Activated T-cell treated with anti-CD3 and anti-CD28 coated beads for 4 hours (primary cell): ENCODE measurements around the gene TMEM95.

Experiments
- DNase-seq: peaks from one replicate; pipeline ENCODE4 v3.0.0-alpha.2; 2020

Gene TMEM95

GRCh38 chr17:7380855-7381683 is 26.1 kb downstream of the TMEM95 start, which contains the start of gene TNK1:
TNK1 (plus strand) TSS chr17:7381089; CDS start chr17:7382927, 1,838 bp downstream.
- no peak for DNase-seq

- DNase-seq, result no peak
Measured at GRCh38 chr17:7382901-7383300, 27.9 kb downstream of the TMEM95 start.

- no peak for DNase-seq
Measured at GRCh38 chr17:7383371-7383741, 28.4 kb downstream of the TMEM95 start.

GRCh38 chr17:7383742-7384488 is 29.0 kb downstream of the TMEM95 start:
- peak; percentile 64 for DNase-seq

- DNase-seq, result no peak
Measured at GRCh38 chr17:7384489-7385081, 29.6 kb downstream of the TMEM95 start.

GRCh38 chr17:7388856-7389255 is 33.9 kb downstream of the TMEM95 start:
- DNase-seq, result no peak

- no peak for DNase-seq
Measured at GRCh38 chr17:7389924-7390910, 35.3 kb downstream of the TMEM95 start.

GRCh38 chr17:7391307-7391706 is 36.4 kb downstream of the TMEM95 start:
- DNase-seq, result no peak

- DNase-seq, result no peak
Measured at GRCh38 chr17:7392696-7393612, 38.0 kb downstream of the TMEM95 start.

- DNase-seq, result peak; percentile 16
Measured at GRCh38 chr17:7393613-7394451, 38.9 kb downstream of the TMEM95 start.

GRCh38 chr17:7394452-7395191 is 39.7 kb downstream of the TMEM95 start, which contains the start of gene PLSCR3:
PLSCR3 (minus strand) TSS chr17:7394525; CDS start chr17:7394110, 415 bp downstream.
- DNase-seq, result peak; percentile 76

- DNase-seq, result no peak
Measured at GRCh38 chr17:7396147-7396546, 41.2 kb downstream of the TMEM95 start.

GRCh38 chr17:7398612-7399011 is 43.7 kb downstream of the TMEM95 start:
- no peak for DNase-seq

GRCh38 chr17:7403043-7403726 is 48.2 kb downstream of the TMEM95 start:
- peak; percentile 9 for DNase-seq

- DNase-seq, result no peak
Measured at GRCh38 chr17:7403727-7403976, 48.7 kb downstream of the TMEM95 start.

- DNase-seq, result peak; percentile 92
Measured at GRCh38 chr17:7403977-7404736, 49.2 kb downstream of the TMEM95 start, which contains the start of gene TMEM256. TMEM256 (minus strand) TSS chr17:7404097; CDS start chr17:7404084, 13 bp downstream.

GRCh38 chr17:7404737-7405349 is 49.9 kb downstream of the TMEM95 start:
- DNase-seq, result no peak
